ENCODE results near the gene HIGD2A. TPM values are rescaled to one million over a fixed set of nuclear protein-coding genes. Genes with fewer than 3 reads are reported as not detected.

Gene HIGD2A
- total and polyA plus RNA-seq, 2 experiments from 2014 or later, result 109 to 224 TPM

- no peaks in the 10 kb centered on the region for H3K9me3 ChIP-seq (ENCODE audit: low read depth)
- 89% methylated on average over 5 of the region's 5 CpGs for WGBS (ENCODE audit: low lambda C conversion rate, missing lambda C conversion rate)
- H3K4me3 ChIP-seq, result no peak overlapping the region
- DNase-seq (ENCODE audit: low spot score), result no peak
- H4K20me1 ChIP-seq (ENCODE audit: insufficient read depth, poor library complexity, severe bottlenecking), result peaks cover 33% of the 10 kb centered on the region
- no peak overlapping the region for H3K27ac ChIP-seq
- no peaks in the 10 kb centered on the region for H3K9me2 ChIP-seq (replicated peaks; ENCODE audit: insufficient read depth)
- no peak overlapping the region for H3K4me2 ChIP-seq
- no peaks in the 10 kb centered on the region for H3K4me1 ChIP-seq (ENCODE audit: insufficient read depth)
- TF ChIP-seq CTCF (IDR thresholded peaks at IDR 0.05; ENCODE audit: poor library complexity) (no peak), EZH2 (IDR thresholded peaks at IDR 0.05; ENCODE audit: borderline replicate concordance) (no peak), EZH2phosphoT487 (IDR thresholded peaks at IDR 0.05; ENCODE audit: low read depth, severe bottlenecking, unreplicated experiment) (no peak)
- H3K27me3 ChIP-seq, result no peaks in the 10 kb centered on the region
- H2AFZ ChIP-seq, result no peak overlapping the region
- H3K79me2 ChIP-seq, result peaks cover 67% of the 10 kb centered on the region
- H3K36me3 ChIP-seq (replicated peaks; ENCODE audit: insufficient read depth, low read depth), result no peaks in the 10 kb centered on the region
These were observed 36.3 kb upstream of the HIGD2A start for GRCh38 chr5:176352116-176352878.

GRCh38 chr5:176353533-176353932, 35.0 kb upstream of the HIGD2A start:
- DNase-seq (ENCODE audit: low spot score), result no peak
- no peaks in the 10 kb centered on the region for H3K9me3 ChIP-seq (ENCODE audit: low read depth)
- peaks cover 39% of the 10 kb centered on the region for H4K20me1 ChIP-seq (ENCODE audit: insufficient read depth, poor library complexity, severe bottlenecking)
- H3K36me3 ChIP-seq (replicated peaks; ENCODE audit: insufficient read depth, low read depth), result no peaks in the 10 kb centered on the region
- no peaks in the 10 kb centered on the region for H3K27me3 ChIP-seq
- peaks cover 79% of the 10 kb centered on the region for H3K79me2 ChIP-seq
- TF ChIP-seq CTCF (IDR thresholded peaks at IDR 0.05; ENCODE audit: poor library complexity), result no peak
- no peak for TF ChIP-seq EZH2phosphoT487 (IDR thresholded peaks at IDR 0.05; ENCODE audit: low read depth, severe bottlenecking, unreplicated experiment)
- no peak for TF ChIP-seq EZH2 (IDR thresholded peaks at IDR 0.05; ENCODE audit: borderline replicate concordance)
- H3K4me3 ChIP-seq, result no peak overlapping the region
- no peak overlapping the region for H3K27ac ChIP-seq
- H3K4me1 ChIP-seq (ENCODE audit: insufficient read depth), result no peaks in the 10 kb centered on the region
- H2AFZ ChIP-seq, result no peak overlapping the region
- 95% methylated on average over 4 of the region's 4 CpGs for WGBS (ENCODE audit: low lambda C conversion rate, missing lambda C conversion rate)
- H3K9me2 ChIP-seq (replicated peaks; ENCODE audit: insufficient read depth), result no peaks in the 10 kb centered on the region
- no peak overlapping the region for H3K4me2 ChIP-seq

- no peaks in the 10 kb centered on the region for H3K27me3 ChIP-seq
- no peaks in the 10 kb centered on the region for H3K36me3 ChIP-seq (replicated peaks; ENCODE audit: insufficient read depth, low read depth)
- TF ChIP-seq CTCF (IDR thresholded peaks at IDR 0.05; ENCODE audit: poor library complexity) (no peak), EZH2 (IDR thresholded peaks at IDR 0.05; ENCODE audit: borderline replicate concordance) (no peak), EZH2phosphoT487 (IDR thresholded peaks at IDR 0.05; ENCODE audit: low read depth, severe bottlenecking, unreplicated experiment) (no peak)
- peaks cover 92% of the 10 kb centered on the region for H3K79me2 ChIP-seq
- no peak overlapping the region for H3K27ac ChIP-seq
- H3K4me3 ChIP-seq, result no peak overlapping the region
- no peaks in the 10 kb centered on the region for H3K9me2 ChIP-seq (replicated peaks; ENCODE audit: insufficient read depth)
- no peak overlapping the region for H2AFZ ChIP-seq
- peaks cover 5% of the 10 kb centered on the region for H3K4me1 ChIP-seq (ENCODE audit: insufficient read depth)
- WGBS (ENCODE audit: low lambda C conversion rate, missing lambda C conversion rate), result 84% methylated on average over 16 of the region's 16 CpGs
- H3K4me2 ChIP-seq, result no peak overlapping the region
- no peaks in the 10 kb centered on the region for H3K9me3 ChIP-seq (ENCODE audit: low read depth)
- DNase-seq (ENCODE audit: low spot score), result no peak
- peaks cover 53% of the 10 kb centered on the region for H4K20me1 ChIP-seq (ENCODE audit: insufficient read depth, poor library complexity, severe bottlenecking)
These were observed 33.0 kb upstream of the HIGD2A start for GRCh38 chr5:176355400-176356178.

Data from hepatocyte (in vitro differentiated cells).